ENCODE results near the gene TUFT1. TPM values are rescaled to one million over a fixed set of nuclear protein-coding genes. Genes with fewer than 3 reads are reported as not detected.

Gene TUFT1
- total and polyA plus RNA-seq, 9 of the 15 experiments (the other 6 are each of a cell fraction or from before 2014, with no cell fraction given) = 0.54 to 2.0 (median 1.7) TPM

DNA sequence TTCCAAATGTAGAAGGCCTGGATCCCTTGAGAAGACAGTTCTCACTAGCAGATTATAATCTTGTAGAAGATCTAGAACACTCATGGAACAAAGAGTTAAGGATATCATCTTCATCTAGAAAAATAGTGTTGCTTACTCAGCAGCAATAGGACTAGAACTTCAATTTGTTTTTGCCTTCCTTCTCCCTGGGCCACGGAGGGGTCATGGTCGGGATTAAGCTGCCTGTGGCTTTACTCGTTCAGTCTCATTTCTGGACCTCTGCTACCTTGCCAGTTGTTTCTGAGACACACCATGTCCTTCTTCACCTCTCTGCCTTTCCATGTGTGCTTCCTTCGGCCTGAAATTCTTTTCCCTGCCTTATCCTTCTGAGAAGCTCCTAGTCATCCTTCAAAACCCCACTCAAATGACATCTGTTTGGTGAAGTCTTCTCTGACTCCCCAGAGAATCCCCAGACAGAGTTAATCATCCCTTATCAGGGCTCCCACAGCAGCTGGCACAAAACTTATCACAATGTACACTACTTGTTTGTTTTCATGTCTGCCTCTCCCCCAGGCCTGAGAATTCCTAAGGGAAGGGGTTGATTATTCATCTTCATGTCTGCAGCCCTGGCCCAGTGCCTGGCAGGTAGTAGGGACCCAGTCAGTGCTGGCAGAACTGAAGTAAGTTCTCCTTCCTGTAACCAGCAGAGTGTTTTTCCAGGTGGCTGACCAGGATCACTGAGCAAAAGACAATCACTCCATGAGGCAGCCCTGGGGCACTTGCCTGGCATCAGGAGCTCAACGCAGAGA is 56.3 kb downstream of the TUFT1 start (continued):
- TF ChIP-seq, protein P1, sequence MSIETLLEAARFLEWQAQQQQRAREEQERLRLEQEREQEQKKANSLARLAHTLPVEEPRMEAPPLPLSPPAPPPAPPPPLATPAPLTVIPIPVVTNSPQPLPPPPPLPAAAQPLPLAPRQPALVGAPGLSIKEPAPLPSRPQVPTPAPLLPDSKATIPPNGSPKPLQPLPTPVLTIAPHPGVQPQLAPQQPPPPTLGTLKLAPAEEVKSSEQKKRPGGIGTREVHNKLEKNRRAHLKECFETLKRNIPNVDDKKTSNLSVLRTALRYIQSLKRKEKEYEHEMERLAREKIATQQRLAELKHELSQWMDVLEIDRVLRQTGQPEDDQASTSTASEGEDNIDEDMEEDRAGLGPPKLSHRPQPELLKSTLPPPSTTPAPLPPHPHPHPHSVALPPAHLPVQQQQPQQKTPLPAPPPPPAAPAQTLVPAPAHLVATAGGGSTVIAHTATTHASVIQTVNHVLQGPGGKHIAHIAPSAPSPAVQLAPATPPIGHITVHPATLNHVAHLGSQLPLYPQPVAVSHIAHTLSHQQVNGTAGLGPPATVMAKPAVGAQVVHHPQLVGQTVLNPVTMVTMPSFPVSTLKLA (conservative IDR thresholded peaks at IDR 0.05) = peak; percentile 52 to 72; a peak in 2 of 4 replicates
- TF ChIP-seq, protein P2, sequence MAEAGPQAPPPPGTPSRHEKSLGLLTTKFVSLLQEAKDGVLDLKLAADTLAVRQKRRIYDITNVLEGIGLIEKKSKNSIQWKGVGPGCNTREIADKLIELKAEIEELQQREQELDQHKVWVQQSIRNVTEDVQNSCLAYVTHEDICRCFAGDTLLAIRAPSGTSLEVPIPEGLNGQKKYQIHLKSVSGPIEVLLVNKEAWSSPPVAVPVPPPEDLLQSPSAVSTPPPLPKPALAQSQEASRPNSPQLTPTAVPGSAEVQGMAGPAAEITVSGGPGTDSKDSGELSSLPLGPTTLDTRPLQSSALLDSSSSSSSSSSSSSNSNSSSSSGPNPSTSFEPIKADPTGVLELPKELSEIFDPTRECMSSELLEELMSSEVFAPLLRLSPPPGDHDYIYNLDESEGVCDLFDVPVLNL (CRISPR knock-in tag; IDR thresholded peaks at IDR 0.05; ENCODE audit: low read depth) = no peak
- TF ChIP-seq MCM2 (IDR thresholded peaks at IDR 0.05; ENCODE audit: low read depth) = no peak
- no peak for TF ChIP-seq HDAC8 (tag; IDR thresholded peaks at IDR 0.05)
- TF ChIP-seq PCBP1 (IDR thresholded peaks at IDR 0.05; ENCODE audit: low read depth, low read length, poor library complexity, severe bottlenecking) = no peak
- TF ChIP-seq FOXP1 (CRISPR knock-in tag; IDR thresholded peaks at IDR 0.05) = no peak
- no peak for TF ChIP-seq ZFP36 (IDR thresholded peaks at IDR 0.05; ENCODE audit: low read depth, low read length, partially characterized antibody)
- TF ChIP-seq, protein P3, sequence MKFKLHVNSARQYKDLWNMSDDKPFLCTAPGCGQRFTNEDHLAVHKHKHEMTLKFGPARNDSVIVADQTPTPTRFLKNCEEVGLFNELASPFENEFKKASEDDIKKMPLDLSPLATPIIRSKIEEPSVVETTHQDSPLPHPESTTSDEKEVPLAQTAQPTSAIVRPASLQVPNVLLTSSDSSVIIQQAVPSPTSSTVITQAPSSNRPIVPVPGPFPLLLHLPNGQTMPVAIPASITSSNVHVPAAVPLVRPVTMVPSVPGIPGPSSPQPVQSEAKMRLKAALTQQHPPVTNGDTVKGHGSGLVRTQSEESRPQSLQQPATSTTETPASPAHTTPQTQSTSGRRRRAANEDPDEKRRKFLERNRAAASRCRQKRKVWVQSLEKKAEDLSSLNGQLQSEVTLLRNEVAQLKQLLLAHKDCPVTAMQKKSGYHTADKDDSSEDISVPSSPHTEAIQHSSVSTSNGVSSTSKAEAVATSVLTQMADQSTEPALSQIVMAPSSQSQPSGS (CRISPR knock-in tag; IDR thresholded peaks at IDR 0.05) = no peak
- TF ChIP-seq, protein P4, sequence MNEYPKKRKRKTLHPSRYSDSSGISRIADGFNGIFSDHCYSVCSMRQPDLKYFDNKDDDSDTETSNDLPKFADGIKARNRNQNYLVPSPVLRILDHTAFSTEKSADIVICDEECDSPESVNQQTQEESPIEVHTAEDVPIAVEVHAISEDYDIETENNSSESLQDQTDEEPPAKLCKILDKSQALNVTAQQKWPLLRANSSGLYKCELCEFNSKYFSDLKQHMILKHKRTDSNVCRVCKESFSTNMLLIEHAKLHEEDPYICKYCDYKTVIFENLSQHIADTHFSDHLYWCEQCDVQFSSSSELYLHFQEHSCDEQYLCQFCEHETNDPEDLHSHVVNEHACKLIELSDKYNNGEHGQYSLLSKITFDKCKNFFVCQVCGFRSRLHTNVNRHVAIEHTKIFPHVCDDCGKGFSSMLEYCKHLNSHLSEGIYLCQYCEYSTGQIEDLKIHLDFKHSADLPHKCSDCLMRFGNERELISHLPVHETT (CRISPR knock-in tag; conservative IDR thresholded peaks at IDR 0.05 in 1 of 2, IDR thresholded peaks at IDR 0.05 in 1 of 2) = peak in 1 of 2 experiments; percentile 90; a peak in 2 of 4 replicates
- no peak for TF ChIP-seq GABPB1 (CRISPR knock-in tag; IDR thresholded peaks at IDR 0.05)
- TF ChIP-seq ZFPM2 (CRISPR knock-in tag; IDR thresholded peaks at IDR 0.05) = no peak
- no peak for TF ChIP-seq CEBPB (tag; IDR thresholded peaks at IDR 0.05)
- peak; percentile 92 for TF ChIP-seq SMARCC2 (IDR thresholded peaks at IDR 0.05; ENCODE audit: low read depth)
- no peak for TF ChIP-seq YBX1 (IDR thresholded peaks at IDR 0.05)
- peak; percentile 55; the same call in 1 of the 2 replicates for TF ChIP-seq BHLHE40 (IDR thresholded peaks at IDR 0.05; ENCODE audit: low read length)
- TF ChIP-seq CREM (IDR thresholded peaks at IDR 0.05; ENCODE audit: low read depth) = peak; percentile 56; the same call in 1 of the 2 replicates
- no peak for TF ChIP-seq BRD4 (IDR thresholded peaks at IDR 0.05)
- no peak for TF ChIP-seq RBM15 (IDR thresholded peaks at IDR 0.05; ENCODE audit: insufficient read depth, low read length)
- no peak for TF ChIP-seq MIER1 (IDR thresholded peaks at IDR 0.05; ENCODE audit: low read depth)
- TF ChIP-seq ZNF444 (CRISPR knock-in tag; IDR thresholded peaks at IDR 0.05) = peak; percentile 57; the same call in 1 of the 2 replicates
- TF ChIP-seq, protein P5, sequence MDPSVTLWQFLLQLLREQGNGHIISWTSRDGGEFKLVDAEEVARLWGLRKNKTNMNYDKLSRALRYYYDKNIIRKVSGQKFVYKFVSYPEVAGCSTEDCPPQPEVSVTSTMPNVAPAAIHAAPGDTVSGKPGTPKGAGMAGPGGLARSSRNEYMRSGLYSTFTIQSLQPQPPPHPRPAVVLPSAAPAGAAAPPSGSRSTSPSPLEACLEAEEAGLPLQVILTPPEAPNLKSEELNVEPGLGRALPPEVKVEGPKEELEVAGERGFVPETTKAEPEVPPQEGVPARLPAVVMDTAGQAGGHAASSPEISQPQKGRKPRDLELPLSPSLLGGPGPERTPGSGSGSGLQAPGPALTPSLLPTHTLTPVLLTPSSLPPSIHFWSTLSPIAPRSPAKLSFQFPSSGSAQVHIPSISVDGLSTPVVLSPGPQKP (CRISPR knock-in tag; IDR thresholded peaks at IDR 0.05) = no peak
- TF ChIP-seq ZNF57 (CRISPR knock-in tag; IDR thresholded peaks at IDR 0.05) = no peak

Data from K562 (cell line).